Mesodermal cell (in vitro differentiated cells): Measurements from ENCODE around the gene COL8A1. TPM values are rescaled to one million over a fixed set of nuclear protein-coding genes. Genes with fewer than 3 reads are reported as not detected.
"Not testable (repeated sequence)": the region's sequence is repeated elsewhere in the genome, so short reads cannot be mapped to it uniquely, and the experiment has no call there.

Source experiments
- H3K27ac ChIP-seq: 2 replicates; pipeline ENCODE4 v1.7.0; 2013; ENCODE audit warnings: mild to moderate bottlenecking, low read depth, low read length, moderate library complexity; ENCODE audit not compliant: severe bottlenecking
- H3K36me3 ChIP-seq: 2 replicates; pipeline ENCODE4 v1.7.1; 2013; ENCODE audit warnings: mild to moderate bottlenecking, low read length, moderate library complexity; ENCODE audit not compliant: control insufficient read depth, insufficient read depth
- H3K4me1 ChIP-seq: one replicate; pipeline ENCODE4 v1.7.1; 2013; ENCODE audit warnings: mild to moderate bottlenecking, low read length; ENCODE audit not compliant: insufficient read depth, control insufficient read depth, poor library complexity, severe bottlenecking
- H3K4me3 ChIP-seq: 2 replicates; pipeline ENCODE4 v1.7.0; 2013; ENCODE audit warnings: low read length, control low read depth, mild to moderate bottlenecking; ENCODE audit not compliant: insufficient read depth, poor library complexity, severe bottlenecking; ENCODE audit errors: extremely low read depth
- H3K9me3 ChIP-seq: 2 replicates; pipeline ENCODE4 v1.7.1; 2013; ENCODE audit warnings: mild to moderate bottlenecking, low read length, moderate library complexity; ENCODE audit not compliant: control insufficient read depth
- WGBS, 2 experiments: methylation state at CpG; one replicate each; pipeline ENCODE4 v1.1.5; 2013; ENCODE audit warnings: missing lambda C conversion rate in 2 of 2; ENCODE audit not compliant: insufficient coverage in 2 of 2; 5-methylcytosine and 5-hydroxymethylcytosine counted together
- polyA plus RNA-seq, 2 experiments: library from polyadenylated mRNA; stranded (reverse); fragments of 50-300 nt; gene quantifications; one replicate each; pipeline ENCODE4 v1.2.3, GENCODE V29; 2013

Gene COL8A1
- 29.2 TPM for polyA plus RNA-seq (2013, experiment 1 of 2)
- polyA plus RNA-seq (2013, experiment 2 of 2): 21.6 TPM

DNA sequence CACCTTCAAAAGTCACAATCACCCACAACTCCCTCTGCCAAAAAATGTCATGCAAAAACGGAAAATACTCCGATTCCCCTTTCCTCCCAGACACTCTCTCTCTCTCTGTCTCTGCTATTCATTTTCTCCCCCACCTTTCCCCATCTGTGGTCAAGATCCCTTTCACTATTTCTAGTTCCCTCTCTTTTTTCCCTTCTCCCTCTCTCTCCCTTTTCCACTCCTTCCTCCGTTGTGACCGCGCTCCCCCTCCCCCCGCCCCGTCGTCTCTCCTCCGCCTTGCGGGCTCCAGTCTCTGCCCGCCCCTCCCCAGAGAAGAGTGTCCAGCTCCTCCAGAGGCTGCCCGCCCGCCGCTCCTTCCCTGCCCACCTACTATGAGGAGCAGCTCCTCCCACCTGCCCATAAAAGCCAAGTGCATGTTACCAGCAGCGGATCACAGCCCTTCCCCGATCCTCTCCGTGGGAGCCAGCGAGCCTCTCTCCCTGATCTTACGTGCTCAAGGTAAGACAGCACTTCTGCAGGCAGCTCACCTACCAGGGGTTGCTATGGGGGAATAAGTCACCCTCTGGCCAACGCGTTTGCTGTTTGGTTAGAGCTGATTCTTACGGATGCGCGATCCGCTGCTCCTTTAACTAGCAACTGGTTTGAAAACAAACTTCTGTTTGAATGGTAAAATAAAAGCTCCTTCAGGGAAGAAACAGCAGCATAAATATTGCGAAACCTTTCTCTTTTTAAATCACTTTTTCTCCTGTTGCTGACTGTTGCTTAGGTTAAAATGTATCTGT, at the start of gene COL8A1:
Gene COL8A1 (plus strand): TSS at position 428 of the 782 bp plus-strand sequence. CDS start 152,089 bp downstream, outside the sequence.
- Histone ChIP-seq H3K4me1 (peaks cover 43% of the 10 kb centered on the region), H3K27ac (peak within 1 kb of the TSS; percentile 92), H3K9me3 (no peaks in the 10 kb centered on the region), H3K4me3 (peak within 1 kb of the TSS; percentile 46), H3K36me3 (no peaks in the 10 kb centered on the region)
- 2% methylated on average over 15 to 16 of the region's 26 CpGs for WGBS, 2 experiments

DNA sequence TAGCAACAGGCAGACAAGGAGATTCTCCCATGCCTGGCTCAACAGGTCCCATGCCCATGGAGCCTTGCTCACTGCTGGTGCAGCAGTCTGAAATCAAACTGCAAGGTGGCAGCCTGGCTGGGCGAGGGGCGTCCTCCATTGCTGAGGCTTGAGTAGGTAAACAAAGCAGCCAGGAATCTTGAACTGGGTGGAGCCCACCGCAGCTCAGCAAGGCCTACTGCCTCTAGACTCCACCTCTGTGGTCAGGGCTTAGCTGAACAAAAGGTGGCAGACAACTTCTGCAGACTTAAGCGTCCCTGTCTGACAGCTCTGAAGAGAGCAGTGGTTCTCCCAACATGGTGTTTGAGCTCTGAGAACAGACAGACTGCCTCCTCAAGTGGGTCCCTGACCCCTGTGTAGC, 49.2 kb upstream of the COL8A1 start:
- WGBS, 2 experiments: 47 to 57% methylated on average over 3 to 4 of the region's 4 CpGs
- H3K4me1 ChIP-seq, H3K4me3 ChIP-seq, H3K27ac ChIP-seq, H3K36me3 ChIP-seq, H3K9me3 ChIP-seq: not testable (repeated sequence)

DNA sequence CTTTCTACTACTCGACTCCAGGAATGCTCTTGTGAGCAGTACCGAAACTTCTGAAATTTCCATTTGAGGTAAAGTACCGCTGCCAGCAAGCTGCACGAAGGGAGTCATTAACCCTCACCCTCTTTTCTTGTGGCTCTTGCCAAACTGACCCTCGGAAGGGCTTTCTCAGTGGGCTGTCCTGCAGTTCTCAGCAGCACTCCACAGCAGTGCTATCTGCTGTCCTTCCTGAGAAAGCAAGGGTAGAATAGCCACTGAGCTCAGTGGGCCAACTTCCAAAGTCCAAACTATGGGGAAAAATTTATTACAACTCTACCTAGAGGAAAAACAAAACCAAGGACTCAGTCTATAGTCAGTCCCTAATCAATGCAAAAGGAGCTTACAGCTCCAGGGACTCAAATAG, 38.5 kb upstream of the COL8A1 start:
- 89 to 91% methylated on average over 5 of the region's 5 CpGs for WGBS, 2 experiments
- H3K4me1 ChIP-seq: no peaks in the 10 kb centered on the region
- H3K4me3 ChIP-seq: no peak overlapping the region

DNA sequence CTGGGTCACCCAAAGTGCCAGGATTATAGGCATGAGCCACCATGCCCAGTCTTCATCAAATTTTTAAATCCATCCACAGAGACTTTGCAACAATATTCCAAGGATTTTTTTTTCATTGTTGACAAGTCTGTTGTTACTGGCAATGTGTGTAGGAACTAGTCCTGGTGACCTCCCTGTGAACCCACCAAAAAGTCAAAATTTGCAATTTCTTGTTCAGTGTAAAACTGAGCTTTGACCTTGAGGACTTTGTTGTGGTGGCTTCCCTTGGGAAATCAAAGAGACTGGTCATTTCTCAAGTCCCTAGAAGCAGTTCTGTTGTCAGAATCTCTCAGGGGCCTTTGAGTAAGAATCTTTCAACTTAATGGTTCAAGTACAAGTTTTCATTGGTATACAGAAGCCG, 36.9 kb upstream of the COL8A1 start:
- Histone ChIP-seq H3K9me3 (no peaks in the 10 kb centered on the region), H3K4me1 (no peaks in the 10 kb centered on the region), H3K4me3 (no peak overlapping the region), H3K36me3 (no peaks in the 10 kb centered on the region), H3K27ac (no peak overlapping the region)
- WGBS, 2 experiments: 92% methylated on average over 1 of the region's 1 CpG; no CpG with 5 or more reads in 1 of the 2 experiments

More for the DNA sequence above, 38.5 kb upstream of the COL8A1 start:
- no peaks in the 10 kb centered on the region for H3K9me3 ChIP-seq
- H3K27ac ChIP-seq: no peak overlapping the region
- H3K36me3 ChIP-seq: no peaks in the 10 kb centered on the region

DNA sequence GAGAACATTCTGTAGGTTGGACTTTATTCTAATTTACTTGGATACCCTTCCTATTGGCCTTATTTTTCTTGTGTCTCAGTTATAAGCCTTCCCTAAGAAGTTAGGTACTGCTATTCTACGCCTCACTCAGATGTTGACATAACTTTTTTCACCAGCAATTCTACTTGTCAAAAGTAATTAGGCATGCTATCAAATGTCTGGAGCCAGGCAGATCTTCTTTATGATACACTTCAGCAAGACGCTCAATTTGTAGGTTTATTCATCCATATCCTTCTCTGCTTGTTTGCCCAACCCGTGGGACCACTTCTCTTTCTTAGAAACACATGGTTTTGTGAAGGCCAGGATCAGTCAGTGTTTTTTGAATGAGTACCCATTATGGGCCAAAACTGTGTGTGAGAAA, 36.2 kb upstream of the COL8A1 start:
- H3K4me1 ChIP-seq: no peaks in the 10 kb centered on the region
- H3K36me3 ChIP-seq: no peaks in the 10 kb centered on the region
- 84 to 100% methylated on average over 1 to 2 of the region's 3 CpGs for WGBS, 2 experiments
- H3K27ac ChIP-seq: no peak overlapping the region
- no peaks in the 10 kb centered on the region for H3K9me3 ChIP-seq
- no peak overlapping the region for H3K4me3 ChIP-seq

DNA sequence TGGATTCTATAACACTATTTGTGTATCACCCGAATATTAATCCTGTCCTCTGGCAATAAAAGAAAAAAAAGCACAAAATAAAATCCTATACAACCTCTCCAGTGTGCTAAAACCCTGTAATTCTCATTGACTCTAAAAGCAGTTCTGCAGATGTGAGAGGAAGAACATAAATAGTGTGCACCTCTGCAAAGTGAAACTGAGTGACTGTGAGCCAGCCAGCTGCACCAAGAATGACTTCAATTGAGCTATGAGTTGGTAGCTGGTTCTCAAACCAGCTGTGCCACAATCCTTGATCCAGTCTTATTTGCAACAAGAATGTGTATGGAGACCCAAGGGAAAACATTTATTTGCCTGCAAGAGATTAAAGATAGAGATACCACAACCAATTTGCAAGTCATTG, 31.2 kb upstream of the COL8A1 start:
- Histone ChIP-seq H3K36me3 (no peaks in the 10 kb centered on the region), H3K4me3 (no peak overlapping the region), H3K4me1 (no peaks in the 10 kb centered on the region), H3K27ac (no peak overlapping the region), H3K9me3 (no peaks in the 10 kb centered on the region)
- WGBS, 2 experiments: no CpG with 5 or more reads among the region's 1 CpG

DNA sequence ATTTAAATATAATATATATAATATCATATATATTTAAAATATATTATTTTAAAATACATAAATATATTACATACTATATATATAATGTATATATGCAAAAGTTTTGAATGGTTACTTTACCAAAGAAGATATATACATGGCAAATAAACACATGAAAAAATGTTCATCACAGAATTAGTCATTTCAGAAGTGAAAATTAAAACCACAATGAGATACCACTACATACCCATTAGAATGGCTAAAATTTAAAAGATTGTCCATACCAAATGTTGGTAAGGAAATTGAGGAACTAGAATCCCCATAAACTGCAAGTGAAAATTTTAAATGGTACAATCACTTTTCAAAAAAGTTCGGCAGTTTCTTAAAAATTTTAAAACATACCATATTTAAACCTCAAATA, 23.6 kb upstream of the COL8A1 start:
- Histone ChIP-seq H3K4me1 (no peaks in the 10 kb centered on the region), H3K4me3 (no peak overlapping the region), H3K36me3 (no peaks in the 10 kb centered on the region), H3K27ac (no peak overlapping the region), H3K9me3 (no peaks in the 10 kb centered on the region)
- WGBS, 2 experiments: no CpG with 5 or more reads among the region's 1 CpG

DNA sequence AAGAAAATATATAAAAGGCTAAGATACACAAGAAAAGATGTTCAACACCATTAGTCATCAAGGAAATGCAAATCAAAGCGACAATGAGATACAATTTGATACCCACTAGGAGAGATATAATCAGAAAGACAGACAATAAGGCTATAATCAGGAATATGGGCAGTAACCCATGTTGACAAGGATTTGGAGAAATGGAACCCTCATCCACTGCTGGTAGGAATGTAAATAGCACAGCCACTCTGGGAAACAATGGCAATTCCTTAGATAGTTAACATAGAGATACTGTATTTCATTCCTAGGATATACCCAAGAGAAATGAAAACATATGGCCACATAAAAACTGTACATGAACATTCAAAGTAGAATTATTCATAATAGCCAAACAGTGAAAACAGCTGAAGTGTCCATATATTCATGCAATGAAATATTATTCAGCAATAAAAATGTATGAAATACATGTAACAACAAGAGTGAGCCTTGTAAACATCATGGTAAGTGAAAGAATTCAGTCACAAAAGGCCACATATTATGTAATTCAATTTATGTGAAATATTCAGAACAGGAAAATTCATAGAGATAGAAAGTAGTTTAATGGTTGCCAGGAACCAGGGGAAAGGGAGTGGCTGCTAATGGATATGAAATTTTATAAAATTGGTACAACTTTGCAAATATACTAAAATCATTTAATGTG, 18.2 kb upstream of the COL8A1 start:
- Histone ChIP-seq H3K4me1 (no peaks in the 10 kb centered on the region), H3K27ac (no peak overlapping the region), H3K4me3 (no peak overlapping the region), H3K9me3 (no peaks in the 10 kb centered on the region), H3K36me3 (no peaks in the 10 kb centered on the region)
- no CpG with 5 or more reads among the region's 1 CpG for WGBS, 2 experiments

DNA sequence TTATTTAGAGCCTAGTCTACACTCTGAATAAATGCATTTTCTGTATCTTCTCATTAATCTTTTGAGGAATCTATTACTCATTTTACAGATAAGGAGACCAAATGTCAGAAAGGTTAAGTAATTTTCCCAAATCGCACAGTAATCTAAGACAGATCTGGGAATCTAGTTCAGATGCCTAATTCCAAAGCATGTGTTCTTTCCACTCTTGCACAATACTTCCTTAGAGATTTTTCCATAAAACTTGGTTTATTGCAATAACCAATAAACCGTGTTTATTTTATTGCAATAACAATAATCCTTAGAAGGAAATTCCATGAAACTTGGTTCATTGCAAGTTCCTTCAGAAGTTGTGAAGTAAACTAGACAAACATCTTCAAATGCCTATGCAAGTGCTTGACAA, 17.4 kb upstream of the COL8A1 start:
- H3K4me1 ChIP-seq: no peaks in the 10 kb centered on the region
- H3K36me3 ChIP-seq: no peaks in the 10 kb centered on the region
- no peak overlapping the region for H3K4me3 ChIP-seq
- H3K27ac ChIP-seq: no peak overlapping the region
- WGBS, 2 experiments: 60 to 100% methylated on average over 1 of the region's 2 CpGs
- H3K9me3 ChIP-seq: no peaks in the 10 kb centered on the region

DNA sequence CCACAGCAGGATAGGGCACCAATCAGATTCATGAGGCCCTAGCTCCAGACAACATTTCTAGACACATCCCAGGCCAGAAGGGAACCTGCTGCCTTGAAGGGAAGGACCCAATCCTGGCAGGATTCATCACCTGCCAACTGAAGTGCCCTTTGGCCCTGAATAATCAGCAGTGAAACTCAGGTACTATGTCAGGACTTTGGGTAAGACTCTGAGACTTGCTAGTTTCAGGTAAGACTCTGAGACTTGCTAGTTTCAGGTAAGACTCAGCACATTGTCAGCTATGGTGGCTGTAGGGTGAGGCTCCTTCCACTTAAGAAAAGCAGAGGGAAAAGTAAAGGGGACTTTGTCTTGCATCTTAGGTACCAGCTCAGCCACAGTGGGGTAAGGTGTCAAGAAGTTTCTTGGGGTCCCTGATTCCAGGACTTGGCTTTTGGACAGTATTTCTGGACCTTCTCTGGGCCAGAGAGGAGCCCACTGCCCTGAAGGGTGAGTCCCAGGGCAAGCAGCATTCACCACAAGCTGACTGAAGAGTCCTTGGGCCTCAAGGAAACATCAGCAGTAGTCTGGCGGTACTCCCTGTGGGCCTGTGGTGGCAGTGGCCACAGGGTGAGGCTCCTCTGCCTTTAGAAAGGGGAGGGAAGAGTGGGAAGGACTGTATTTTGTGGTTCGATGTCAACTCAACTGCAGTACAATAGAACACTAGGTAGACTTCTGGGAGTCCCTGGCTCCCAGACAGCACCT, 13.7 kb upstream of the COL8A1 start:
- WGBS, 2 experiments: 100% methylated on average over 2 of the region's 2 CpGs
- no peaks in the 10 kb centered on the region for H3K36me3 ChIP-seq

More for the DNA sequence above, 13.7 kb upstream of the COL8A1 start:
- Histone ChIP-seq H3K9me3 (no peaks in the 10 kb centered on the region), H3K4me1 (peaks cover 5% of the 10 kb centered on the region), H3K27ac (no peak overlapping the region), H3K4me3 (no peak overlapping the region)
